Stimulated activated CD4-positive, alpha-beta T cell treated with anti-CD3 and anti-CD28 coated beads, Interleukin-4, amount 100 ng/mL, for 24 hours (primary cell): Measurements from ENCODE around the gene FAAP100.

ENCODE experiments used
- DNase-seq: peaks from one replicate; pipeline ENCODE4 v3.0.0-alpha.2; 2020

FAAP100 gene

GRCh38 chr17:81509972-81510784 is 42.0 kb downstream of the FAAP100 start:
- peak; percentile 25 for DNase-seq

DNA sequence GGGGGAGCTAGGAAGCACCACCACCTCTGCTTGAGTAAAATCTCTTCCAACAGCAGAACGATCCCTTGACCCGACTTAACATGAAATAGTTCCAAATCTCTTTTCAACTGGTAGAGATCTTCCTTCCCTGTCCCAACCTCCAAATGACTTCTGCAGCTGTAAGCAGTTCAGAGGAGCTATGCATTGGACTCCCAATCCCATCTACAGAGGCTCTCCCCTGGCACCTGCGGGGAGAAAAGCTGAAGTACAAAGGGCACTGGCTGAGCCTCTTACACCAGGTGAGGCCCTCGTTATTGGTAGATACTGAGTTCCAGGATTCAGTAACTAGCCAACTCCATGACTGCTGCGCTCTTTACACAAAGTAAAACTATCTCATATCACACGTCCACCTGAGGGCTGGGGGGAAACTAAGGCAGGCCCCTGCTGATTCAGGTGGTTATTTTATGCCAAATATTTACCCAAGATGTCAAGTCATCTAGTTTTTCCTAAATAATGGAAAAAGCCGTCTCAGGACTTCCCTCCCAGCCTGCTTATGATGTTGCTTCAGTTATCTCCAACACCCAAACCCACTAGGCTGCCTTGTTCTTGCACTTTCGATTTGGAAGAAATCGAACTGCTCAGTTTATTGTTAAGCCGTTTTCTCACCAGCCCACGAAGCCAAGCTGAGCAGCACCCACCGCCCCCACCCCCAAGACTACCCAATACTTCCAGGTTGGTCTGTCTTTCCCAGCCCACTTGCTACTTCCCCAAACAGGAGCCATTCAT is 42.8 kb downstream of the FAAP100 start:
- peak; percentile 48 for DNase-seq

DNA sequence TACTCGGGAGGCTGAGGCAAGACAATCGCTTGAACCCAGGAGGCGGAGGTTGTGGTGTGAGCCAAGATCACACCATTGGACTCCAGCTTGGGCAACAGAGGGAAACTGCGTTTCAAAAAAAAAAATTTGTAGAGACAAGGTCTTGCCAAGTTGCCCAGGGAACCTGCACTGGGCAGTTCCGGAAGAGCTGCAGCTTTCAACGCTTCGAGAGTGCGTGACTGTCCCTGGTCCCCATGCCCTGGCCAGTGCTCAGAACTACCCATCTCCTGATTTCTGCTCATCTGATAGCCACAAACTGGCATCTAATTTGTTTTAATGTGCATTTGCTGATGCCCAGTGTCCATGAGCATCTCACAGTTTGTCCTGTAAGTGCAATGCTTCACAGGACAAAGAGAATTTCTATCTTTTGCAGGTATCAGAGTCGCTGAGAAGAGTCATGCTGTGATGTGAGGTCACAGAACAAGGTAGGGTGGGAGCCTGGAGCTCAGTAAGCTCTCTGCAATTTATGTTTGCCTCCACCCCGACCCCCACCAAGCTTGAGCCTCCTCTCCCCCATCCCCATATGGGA is 43.4 kb downstream of the FAAP100 start:
- DNase-seq, result no peak

DNA sequence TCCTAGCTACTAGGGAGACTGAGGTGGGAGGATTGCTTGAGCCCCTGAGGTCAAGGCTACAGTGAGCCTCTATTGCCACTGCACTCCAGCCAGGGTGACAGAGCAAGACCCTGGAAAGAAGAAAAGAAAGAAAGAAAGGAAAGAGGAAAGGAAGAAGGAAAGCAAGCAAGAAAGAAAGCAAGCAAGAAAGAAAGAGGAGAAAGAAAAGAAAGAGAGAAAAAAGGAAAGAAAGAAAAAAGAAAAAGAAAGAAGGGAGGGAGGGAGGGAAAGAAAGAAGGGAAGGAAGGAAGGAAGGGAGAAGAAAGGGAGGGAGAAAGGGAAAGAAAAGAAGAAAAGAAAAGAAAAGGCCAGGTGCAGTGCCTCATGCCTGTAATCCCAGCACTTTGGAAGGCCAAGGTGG is 48.5 kb downstream of the FAAP100 start:
- no peak for DNase-seq

DNA sequence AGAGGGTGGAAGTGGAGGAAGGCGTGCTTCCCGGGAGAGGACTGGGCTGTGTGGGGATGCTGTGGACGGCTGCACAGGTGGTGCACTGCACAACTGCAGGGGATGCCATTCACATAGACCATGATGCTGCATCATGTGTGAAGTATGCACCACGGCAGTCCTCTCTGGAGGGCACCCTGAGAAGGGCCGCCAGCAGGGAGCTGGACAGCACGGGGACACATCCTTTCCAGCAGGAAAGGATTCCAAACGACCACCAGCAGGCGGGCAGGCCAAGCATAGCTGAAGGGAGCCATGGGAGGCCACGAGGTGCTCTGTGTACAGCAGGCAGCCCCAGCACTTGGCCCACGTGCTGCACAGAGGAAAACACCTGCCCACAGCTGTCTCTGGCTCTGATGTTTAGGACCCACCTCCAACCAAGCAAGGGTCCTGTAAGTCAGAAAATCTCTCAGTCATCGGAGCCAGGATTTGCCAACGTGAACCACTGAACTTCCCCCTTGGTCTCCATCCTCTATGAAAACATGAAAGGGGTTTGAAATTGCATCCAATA is 49.6 kb downstream of the FAAP100 start:
- no peak for DNase-seq

DNA sequence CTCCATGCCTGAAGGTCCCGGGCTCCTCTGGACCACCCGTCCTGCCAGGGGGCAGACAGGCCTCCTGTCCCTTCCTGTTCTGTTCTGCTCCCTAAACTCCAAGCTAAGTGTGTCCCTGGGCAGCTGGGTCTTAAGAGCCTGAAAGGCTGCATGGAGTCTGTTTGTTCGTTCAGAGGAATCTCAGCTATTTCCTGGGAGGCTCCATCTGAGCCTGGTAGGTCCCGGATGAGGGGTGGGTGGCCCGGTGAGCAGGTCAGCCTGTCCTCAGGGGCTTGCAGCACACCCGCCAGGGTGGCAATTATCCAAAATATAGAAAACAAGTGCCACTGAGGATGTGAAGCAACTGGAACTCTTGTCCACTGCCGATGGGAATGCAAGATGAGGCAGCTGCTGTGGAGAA is 52.1 kb downstream of the FAAP100 start:
- no peak for DNase-seq

- no peak for DNase-seq
Observed at GRCh38 chr17:81499601-81499970, 52.6 kb downstream of the FAAP100 start.

GRCh38 chr17:81498953-81499600 is 53.1 kb downstream of the FAAP100 start:
- no peak for DNase-seq

- no peak for DNase-seq
Observed at GRCh38 chr17:81494626-81495377, 57.4 kb downstream of the FAAP100 start.

GRCh38 chr17:81493198-81494038 is 58.7 kb downstream of the FAAP100 start:
- no peak for DNase-seq

GRCh38 chr17:81492706-81493105 is 59.4 kb downstream of the FAAP100 start:
- DNase-seq, result no peak

DNA sequence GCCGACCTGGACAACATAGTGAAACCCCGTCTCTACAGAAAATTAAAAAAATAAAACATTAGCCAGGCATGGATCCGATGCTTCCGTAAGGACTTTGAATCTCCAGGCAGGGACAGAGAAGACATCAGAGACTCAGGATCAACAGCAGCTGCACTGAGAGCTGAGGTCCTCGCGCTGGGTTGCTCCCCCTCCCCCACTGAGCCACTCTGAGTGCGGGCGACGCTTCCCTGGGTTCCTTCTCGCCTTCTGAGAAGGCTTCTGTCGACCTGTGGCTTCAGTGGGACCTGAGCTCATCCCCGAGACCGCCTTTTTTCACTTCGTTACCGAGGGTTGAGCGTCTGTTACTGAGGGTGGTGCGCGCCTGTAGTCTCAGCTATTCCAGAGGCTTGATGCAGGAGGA is 60.0 kb downstream of the FAAP100 start:
- DNase-seq, result no peak

GRCh38 chr17:81491761-81492160 is 60.4 kb downstream of the FAAP100 start:
- no peak for DNase-seq

GRCh38 chr17:81491181-81491581 is 61.0 kb downstream of the FAAP100 start:
- no peak for DNase-seq

DNA sequence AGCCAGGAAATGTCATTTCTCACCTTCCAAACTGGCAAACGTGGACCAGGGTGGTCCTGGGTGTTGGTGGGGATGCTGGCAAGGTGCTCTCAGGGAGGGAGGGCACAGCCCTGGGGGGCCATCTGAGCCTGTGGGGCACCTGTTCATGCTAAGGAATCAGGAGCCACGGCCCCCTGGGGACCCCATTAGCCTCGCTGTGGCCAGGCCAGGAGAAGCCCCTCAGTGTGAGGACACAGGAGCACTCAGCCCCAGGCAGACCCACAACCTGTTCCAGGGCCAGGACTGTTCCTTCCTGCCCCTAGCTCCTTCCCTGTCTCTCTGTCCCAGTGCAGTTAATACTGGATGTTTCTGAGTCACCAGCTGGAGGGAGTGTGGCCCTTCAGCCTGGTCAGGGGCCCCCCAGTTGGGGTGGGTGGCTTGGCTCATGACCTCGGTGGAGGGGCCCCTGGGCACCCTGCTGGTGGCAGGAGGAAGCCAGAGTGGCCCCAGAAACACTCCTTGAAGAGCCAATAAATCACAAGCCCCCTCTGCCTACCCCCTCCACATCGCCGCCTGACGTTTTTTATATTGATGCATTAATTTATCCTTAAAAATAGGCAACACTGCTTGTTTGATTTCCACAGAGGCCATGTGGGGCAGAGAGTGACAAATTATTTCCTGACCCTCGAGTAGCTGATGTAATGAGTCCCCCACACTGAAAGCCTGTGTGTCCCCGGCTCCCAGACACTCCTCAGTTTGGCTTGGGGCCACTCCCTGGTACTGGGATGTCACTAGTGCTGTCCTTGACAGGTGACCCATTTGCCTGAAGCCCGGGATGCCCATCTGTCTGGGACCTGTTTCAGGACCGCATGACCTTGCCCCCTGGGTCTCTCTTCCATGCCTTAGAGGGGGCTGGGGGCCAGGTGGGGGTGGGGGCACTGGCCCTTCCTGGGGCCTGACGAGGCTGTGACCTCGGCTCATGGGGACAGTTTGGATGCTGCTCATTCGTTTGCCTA is 61.9 kb downstream of the FAAP100 start:
- no peak for DNase-seq
